Transverse colon (tissue), 4 donors: ENCODE results near the gene LHX3. TPM values are rescaled to one million over a fixed set of nuclear protein-coding genes. Genes with fewer than 3 reads are reported as not detected.

Experiments used
- DNase-seq: peaks from one replicate; pipeline ENCODE4 v3.0.0-alpha.2; 2019
- H3K27ac ChIP-seq, 4 donors: fragments of 200-600 bp; sonication (generic); 2 replicates each; pipeline ENCODE4 v1.5.1; 2016 to 2018; ENCODE audit warnings: inconsistent platforms in 4 of 4
- H3K27me3 ChIP-seq: fragments of 200-600 bp; sonication (generic); 2 replicates; pipeline ENCODE4 v1.5.1; 2017; ENCODE audit warnings: inconsistent platforms
- H3K36me3 ChIP-seq, 4 donors: fragments of 200-600 bp; sonication (generic); 2 replicates each; pipeline ENCODE4 v1.5.1; 2017 to 2019; ENCODE audit warnings: inconsistent platforms in 4 of 4
- H3K4me1 ChIP-seq, 4 donors: fragments of 200-600 bp; sonication (generic); 2 replicates each; pipeline ENCODE4 v1.5.1; 2017 to 2020; ENCODE audit warnings: inconsistent platforms in 4 of 4
- H3K4me3 ChIP-seq, 4 donors: fragments of 200-600 bp; sonication (generic); 1 replicate in 1 of 4; 2 replicates in 3 of 4; pipeline versions ENCODE4 v1.5.1 to v1.6.1; 2017 to 2019; ENCODE audit warnings: inconsistent platforms in 4 of 4
- H3K9me3 ChIP-seq, 2 donors: fragments of 200-600 bp; sonication (generic); 2 replicates each; pipeline ENCODE4 v1.5.1; 2017 to 2019; ENCODE audit warnings: inconsistent platforms in 2 of 2
- EP300 ChIP-seq: sonication (generic); formaldehyde crosslinking; IDR thresholded peaks from one replicate; pipeline ENCODE4 v1.6.1; 2017; ENCODE audit warnings: antibody characterized with exemption, low read depth
- POLR2A ChIP-seq: fragments of 450-650 bp; IDR thresholded peaks from one replicate; pipeline ENCODE4 v1.6.1; 2016; ENCODE audit warnings: antibody characterized with exemption, mild to moderate bottlenecking, moderate library complexity
- POLR2AphosphoS5 ChIP-seq, 3 donors: sonication (generic); formaldehyde crosslinking; IDR thresholded peaks; one replicate each; pipeline ENCODE4 v1.6.1; 2016; ENCODE audit warnings: antibody characterized with exemption in 3 of 3
- WGBS, 2 donors: methylation state at CpG; one replicate each; pipeline ENCODE4 v1.1.5; 2018; ENCODE audit warnings: low coverage in 1 of 2; 5-methylcytosine and 5-hydroxymethylcytosine counted together
- in situ Hi-C, 4 donors: fragments of 200-750 bp; cut with MboI; loops; one replicate each; pipeline versions ENCODE4 v1.15.0 to v1.15.1; 2017; ENCODE audit warnings: low sequenced_read_pairs in 3 of 4, low pct_ligation_motif_present in 1 of 4, low pct_unique_long_range_greater_than_20kb in 1 of 4
- intact Hi-C: fragments of 100-400 bp; cut with DNase I; formaldehyde crosslinking; loops from one replicate; pipeline ENCODE4 v1.15.1; 2023; ENCODE audit warnings: low total_unique reads
- total RNA-seq, 4 donors: library from RNA; depleted of rRNA; stranded (reverse); fragments of >200 nt; gene quantifications; one replicate each; pipeline ENCODE4 v1.1.0, GENCODE V29; 2016
- TF ChIP-seq, protein P1 (sequence below), 5 experiments: fragments of 200-600 bp in 3 of 5; fragments of 450-650 bp in 2 of 5; sonication (generic) in 3 of 5; IDR thresholded peaks; 1 replicate in 2 of 5; 2 replicates in 3 of 5; pipeline ENCODE4 v1.5.1; 2016 to 2017; ENCODE audit warnings: antibody characterized with exemption in 5 of 5, inconsistent platforms in 3 of 5, mild to moderate bottlenecking in 2 of 5, moderate library complexity in 1 of 5

The LHX3 gene
- total RNA-seq, 4 donors from 2014 or later: not detected

DNA sequence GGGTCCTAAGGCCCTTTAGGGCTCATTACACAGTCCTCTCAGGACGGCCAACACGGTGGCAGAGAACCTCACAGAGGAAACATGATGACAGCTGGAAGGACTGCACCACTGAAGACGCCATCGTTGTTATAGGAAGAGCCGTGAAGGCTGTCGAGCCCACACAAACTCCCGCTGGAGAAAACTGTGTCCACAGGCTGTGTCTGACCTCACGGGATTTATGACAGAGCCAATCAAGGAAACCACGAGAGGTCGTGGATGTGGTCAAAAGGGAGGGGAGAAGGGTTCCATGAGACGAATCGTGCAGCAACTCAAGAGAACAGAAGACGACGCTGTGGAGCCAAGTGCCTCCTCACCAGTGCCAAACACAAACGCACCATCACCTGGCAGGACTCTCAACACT is 28.5 kb upstream of the LHX3 start:
- Histone ChIP-seq H3K4me1 (no peaks in the 10 kb centered on the region), H3K4me3 (no peak overlapping the region), H3K27me3 (no peaks in the 10 kb centered on the region), H3K9me3 (no peaks in the 10 kb centered on the region), H3K27ac (no peak overlapping the region), H3K36me3 (no peaks in the 10 kb centered on the region)
- TF ChIP-seq EP300 (no peak), POLR2AphosphoS5 (IDR thresholded peaks at IDR 0.05) (no peak), POLR2A (no peak)
- intact Hi-C loops (no loop called here), in situ Hi-C loops (no loop called here)
- WGBS, 2 donors: 72 to 77% methylated on average over 9 to 15 of the region's 15 CpGs
- no peak for DNase-seq

DNA sequence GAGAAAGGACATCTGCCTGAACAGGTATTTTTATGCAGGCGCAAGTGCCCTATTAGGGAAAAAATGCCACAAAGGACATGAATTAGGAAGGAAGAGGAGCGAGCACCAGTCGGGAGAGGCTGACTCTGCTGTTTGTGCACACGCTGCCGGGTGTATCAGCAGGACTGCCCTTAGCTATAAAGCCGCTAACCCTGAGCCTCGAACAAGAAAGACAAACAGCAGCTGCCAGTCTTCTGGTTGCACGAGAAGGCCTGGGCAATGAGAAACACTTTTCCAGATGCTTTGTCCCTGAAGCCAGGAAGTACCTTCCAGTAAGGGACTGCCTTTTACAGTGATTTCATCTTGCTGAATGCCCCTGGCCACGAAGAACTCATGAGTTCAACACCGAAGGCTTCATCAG is 28.0 kb upstream of the LHX3 start:
- intact Hi-C loops: no loop called here
- no peak for TF ChIP-seq POLR2AphosphoS5 (IDR thresholded peaks at IDR 0.05)
- TF ChIP-seq, protein P1, sequence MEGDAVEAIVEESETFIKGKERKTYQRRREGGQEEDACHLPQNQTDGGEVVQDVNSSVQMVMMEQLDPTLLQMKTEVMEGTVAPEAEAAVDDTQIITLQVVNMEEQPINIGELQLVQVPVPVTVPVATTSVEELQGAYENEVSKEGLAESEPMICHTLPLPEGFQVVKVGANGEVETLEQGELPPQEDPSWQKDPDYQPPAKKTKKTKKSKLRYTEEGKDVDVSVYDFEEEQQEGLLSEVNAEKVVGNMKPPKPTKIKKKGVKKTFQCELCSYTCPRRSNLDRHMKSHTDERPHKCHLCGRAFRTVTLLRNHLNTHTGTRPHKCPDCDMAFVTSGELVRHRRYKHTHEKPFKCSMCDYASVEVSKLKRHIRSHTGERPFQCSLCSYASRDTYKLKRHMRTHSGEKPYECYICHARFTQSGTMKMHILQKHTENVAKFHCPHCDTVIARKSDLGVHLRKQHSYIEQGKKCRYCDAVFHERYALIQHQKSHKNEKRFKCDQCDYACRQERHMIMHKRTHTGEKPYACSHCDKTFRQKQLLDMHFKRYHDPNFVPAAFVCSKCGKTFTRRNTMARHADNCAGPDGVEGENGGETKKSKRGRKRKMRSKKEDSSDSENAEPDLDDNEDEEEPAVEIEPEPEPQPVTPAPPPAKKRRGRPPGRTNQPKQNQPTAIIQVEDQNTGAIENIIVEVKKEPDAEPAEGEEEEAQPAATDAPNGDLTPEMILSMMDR (IDR thresholded peaks at IDR 0.05): no peak
- TF ChIP-seq EP300: no peak
- TF ChIP-seq POLR2A: no peak
- no peak overlapping the region for H3K27ac ChIP-seq
- no peaks in the 10 kb centered on the region for H3K9me3 ChIP-seq
- H3K27me3 ChIP-seq: no peaks in the 10 kb centered on the region
- no peaks in the 10 kb centered on the region for H3K36me3 ChIP-seq
- in situ Hi-C loops: no loop called here
- no peak overlapping the region for H3K4me3 ChIP-seq
- H3K4me1 ChIP-seq: no peaks in the 10 kb centered on the region
- WGBS, 2 donors: 84 to 85% methylated on average over 5 to 10 of the region's 10 CpGs
- no peak for DNase-seq

DNA sequence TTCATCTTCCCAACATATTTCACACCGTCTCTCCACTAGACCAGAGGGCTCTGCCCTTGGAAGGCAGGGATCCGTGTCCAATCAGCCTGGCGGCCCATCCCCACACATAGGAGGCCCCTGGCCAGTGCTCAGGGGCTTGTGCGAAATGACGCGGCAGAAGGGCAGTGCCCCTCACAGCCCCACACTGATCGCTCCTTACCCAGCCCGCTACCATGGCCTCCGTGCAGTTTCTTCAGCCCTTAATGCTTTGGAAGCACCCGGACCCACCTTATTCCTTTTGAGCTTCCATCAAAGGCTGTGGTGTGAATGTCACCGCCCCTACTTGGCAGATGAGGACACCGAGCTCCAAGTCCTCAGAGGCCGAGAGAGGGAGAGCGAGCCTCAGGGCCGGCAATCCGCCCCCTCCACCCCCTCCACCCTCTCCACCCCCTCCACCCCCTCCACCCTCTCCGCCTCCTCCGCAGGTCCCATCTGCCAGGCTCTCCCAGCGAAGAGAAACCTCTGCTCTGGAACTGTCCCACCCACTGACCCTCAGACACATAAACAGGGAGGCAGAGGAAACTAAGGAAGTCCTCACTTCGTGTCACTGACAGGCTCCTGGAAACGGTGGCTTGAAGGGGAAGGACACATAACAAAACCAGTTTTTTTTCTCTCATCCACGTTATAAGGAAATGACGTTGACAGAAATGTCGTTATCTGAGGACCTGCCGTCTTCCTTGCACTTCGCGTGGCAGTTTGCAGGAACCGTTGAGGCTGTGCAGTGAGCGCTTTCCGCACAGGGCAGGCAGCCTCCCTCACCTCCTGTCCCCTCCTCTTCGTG is 26.8 kb upstream of the LHX3 start:
- in situ Hi-C loops: no loop called here
- intact Hi-C loops: no loop called here
- Histone ChIP-seq H3K9me3 (no peaks in the 10 kb centered on the region), H3K4me3 (no peak overlapping the region), H3K4me1 (no peaks in the 10 kb centered on the region), H3K27me3 (no peaks in the 10 kb centered on the region), H3K36me3 (no peaks in the 10 kb centered on the region), H3K27ac (no peak overlapping the region)
- WGBS, 2 donors: 81 to 100% methylated on average over 1 to 31 of the region's 31 CpGs
- DNase-seq: no peak
- TF ChIP-seq, protein P1 (IDR thresholded peaks at IDR 0.05): no peak
- TF ChIP-seq POLR2A (no peak), POLR2AphosphoS5 (IDR thresholded peaks at IDR 0.05) (no peak), EP300 (no peak)

DNA sequence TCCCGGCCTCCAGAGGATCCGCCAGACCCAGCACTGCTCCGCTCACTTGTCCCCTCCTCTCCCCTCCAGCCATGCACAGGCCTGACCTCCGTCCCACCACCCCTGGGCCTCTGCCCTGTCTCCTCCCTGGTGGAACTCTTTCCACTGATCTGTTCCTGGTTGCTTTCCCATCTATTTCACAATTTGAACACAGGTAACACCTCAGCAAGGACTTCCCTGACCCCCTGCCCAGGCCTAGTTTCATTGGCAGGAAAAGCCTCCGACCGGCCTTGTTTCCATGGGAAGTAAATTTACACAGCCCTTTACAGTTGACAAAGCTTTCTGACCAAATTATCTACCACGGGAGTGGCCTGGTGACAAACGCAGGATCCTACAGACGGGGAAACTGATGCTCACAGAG is 25.8 kb upstream of the LHX3 start:
- no peak overlapping the region for H3K27ac ChIP-seq
- intact Hi-C loops (no loop called here), in situ Hi-C loops (no loop called here)
- DNase-seq: no peak
- H3K36me3 ChIP-seq: no peaks in the 10 kb centered on the region
- H3K4me1 ChIP-seq: no peaks in the 10 kb centered on the region
- no peaks in the 10 kb centered on the region for H3K27me3 ChIP-seq
- no peak for TF ChIP-seq POLR2AphosphoS5 (IDR thresholded peaks at IDR 0.05)
- TF ChIP-seq EP300: no peak
- TF ChIP-seq, protein P1 (IDR thresholded peaks at IDR 0.05): no peak
- TF ChIP-seq POLR2A: no peak
- H3K4me3 ChIP-seq: no peak overlapping the region
- WGBS, 2 donors: 94% methylated on average over 9 of the region's 9 CpGs; no CpG with 5 or more reads in 1 of the 2 donors
- H3K9me3 ChIP-seq: no peaks in the 10 kb centered on the region

DNA sequence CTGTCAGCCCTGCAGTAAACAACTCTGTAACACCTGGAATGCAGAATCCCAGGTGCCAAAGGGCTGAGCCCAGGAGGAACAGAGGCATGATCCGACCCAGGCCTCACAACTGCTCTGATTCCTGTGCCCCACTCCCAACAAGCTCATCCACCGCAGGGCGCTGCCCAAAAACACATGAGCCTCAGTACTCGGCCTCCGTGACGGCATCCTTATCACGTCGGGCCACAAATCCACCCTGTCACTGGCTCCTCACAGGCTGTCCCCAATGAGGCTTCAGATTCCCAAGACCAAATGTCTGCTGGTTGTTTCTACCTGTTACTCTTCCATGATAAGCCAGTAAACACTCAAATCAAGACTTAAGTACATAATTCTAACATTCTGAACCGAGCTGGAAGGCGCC is 25.4 kb upstream of the LHX3 start:
- H3K4me3 ChIP-seq: no peak overlapping the region
- intact Hi-C loops: no loop called here
- DNase-seq: no peak
- H3K9me3 ChIP-seq: no peaks in the 10 kb centered on the region
- 96 to 100% methylated on average over 1 to 10 of the region's 10 CpGs for WGBS, 2 donors
- H3K4me1 ChIP-seq: no peaks in the 10 kb centered on the region
- TF ChIP-seq POLR2AphosphoS5 (IDR thresholded peaks at IDR 0.05) (no peak), POLR2A (no peak), EP300 (no peak)
- TF ChIP-seq, protein P1 (IDR thresholded peaks at IDR 0.05): no peak
- H3K36me3 ChIP-seq: no peaks in the 10 kb centered on the region
- no peaks in the 10 kb centered on the region for H3K27me3 ChIP-seq
- no peak overlapping the region for H3K27ac ChIP-seq
- in situ Hi-C loops: no loop called here
